ENCODE results near the gene SSNA1. TPM values are rescaled to one million over a fixed set of nuclear protein-coding genes. Genes with fewer than 3 reads are reported as not detected.

The SSNA1 gene
- total RNA-seq, 1 donor from 2014 or later = 57.6 TPM

- DNase-seq (no peak), ATAC-seq (no peak)
- no peak for TF ChIP-seq CTCF (IDR thresholded peaks at IDR 0.05)
- intact Hi-C loops (cut with DNase I) = no loop called here
- Histone ChIP-seq H3K27ac (peak overlapping the region; percentile 77), H3K27me3 (ENCODE audit: low read depth) (peaks cover 23% of the 10 kb centered on the region), H3K36me3 (no peaks in the 10 kb centered on the region), H3K4me1 (peaks cover 30% of the 10 kb centered on the region), H3K9me3 (no peaks in the 10 kb centered on the region), H3K4me3 (no peak overlapping the region)
Observed at GRCh38 chr9:137225699-137226331, 37.3 kb downstream of the SSNA1 start.

GRCh38 chr9:137226338-137227053 is 38.0 kb downstream of the SSNA1 start:
- no peak for DNase-seq

GRCh38 chr9:137227054-137227852 is 38.8 kb downstream of the SSNA1 start, which contains the start of gene RNF224:
Gene RNF224 (plus strand): TSS chr9:137227502. CDS start chr9:137228336, 834 bp downstream.
- intact Hi-C loops (cut with DNase I) = no loop called here
- peak; percentile 73 to 75 for ATAC-seq
- peaks cover 30% of the 10 kb centered on the region for H3K4me1 ChIP-seq
- no peaks in the 10 kb centered on the region for H3K9me3 ChIP-seq
- DNase-seq = peak; percentile 90
- H3K36me3 ChIP-seq = no peaks in the 10 kb centered on the region
- peaks cover 38% of the 10 kb centered on the region for H3K27me3 ChIP-seq (ENCODE audit: low read depth)
- TF ChIP-seq CTCF (IDR thresholded peaks at IDR 0.05) = peak; percentile 92
- H3K27ac ChIP-seq = peak within 1 kb of the TSS; percentile 77
- H3K4me3 ChIP-seq = peak within 1 kb of the TSS; percentile 6

More at GRCh38 chr9:137226338-137227053, 38.0 kb downstream of the SSNA1 start:
- Histone ChIP-seq H3K27ac (peak overlapping the region; percentile 77), H3K4me3 (peak overlapping the region; percentile 6), H3K9me3 (no peaks in the 10 kb centered on the region), H3K36me3 (no peaks in the 10 kb centered on the region), H3K4me1 (peaks cover 30% of the 10 kb centered on the region), H3K27me3 (ENCODE audit: low read depth) (peaks cover 30% of the 10 kb centered on the region)
- TF ChIP-seq CTCF (IDR thresholded peaks at IDR 0.05) = no peak
- ATAC-seq = peak in 1 of 2 donors; percentile 2
- intact Hi-C loops (cut with DNase I) = no loop called here

GRCh38 chr9:137227853-137228505 is 39.5 kb downstream of the SSNA1 start:
- DNase-seq (no peak), ATAC-seq (no peak)
- TF ChIP-seq CTCF (IDR thresholded peaks at IDR 0.05) = no peak
- H3K4me1 ChIP-seq = peaks cover 23% of the 10 kb centered on the region
- H3K9me3 ChIP-seq = no peaks in the 10 kb centered on the region
- H3K4me3 ChIP-seq = no peak overlapping the region
- intact Hi-C loops (cut with DNase I) = no loop called here
- H3K36me3 ChIP-seq = no peaks in the 10 kb centered on the region
- H3K27me3 ChIP-seq (ENCODE audit: low read depth) = peaks cover 45% of the 10 kb centered on the region
- H3K27ac ChIP-seq = no peak overlapping the region

GRCh38 chr9:137228506-137228967 is 40.1 kb downstream of the SSNA1 start:
- no peak for ATAC-seq
- intact Hi-C loops (cut with DNase I) = no loop called here
- Histone ChIP-seq H3K27me3 (ENCODE audit: low read depth) (peaks cover 49% of the 10 kb centered on the region), H3K36me3 (no peaks in the 10 kb centered on the region), H3K9me3 (no peaks in the 10 kb centered on the region), H3K27ac (no peak overlapping the region), H3K4me1 (peaks cover 21% of the 10 kb centered on the region), H3K4me3 (no peak overlapping the region)
- DNase-seq = no peak
- no peak for TF ChIP-seq CTCF (IDR thresholded peaks at IDR 0.05)

Data from lower lobe of right lung (tissue), 2 donors.